Thoracic aorta (tissue), 2 donors: ENCODE data around the gene MCTP2. TPM values are rescaled to one million over a fixed set of nuclear protein-coding genes. Genes with fewer than 3 reads are reported as not detected.

Experiments used
- ATAC-seq: fragments of 150-250 bp; one replicate; pipeline ENCODE4 v1.8.0; 2017; ENCODE audit warnings: low read depth; ENCODE audit not compliant: insufficient number of reproducible peaks, low FRiP score
- DNase-seq: peaks from one replicate; pipeline ENCODE4 v3.0.0-alpha.2; 2020; ENCODE audit warnings: low spot score
- H3K27ac ChIP-seq, 2 donors: fragments of 200-600 bp; sonication (generic); 1 replicate in 1 of 2; 2 replicates in 1 of 2; pipeline ENCODE4 v1.5.1; 2016; ENCODE audit warnings: mild to moderate bottlenecking in 2 of 2, moderate library complexity in 2 of 2
- H3K27me3 ChIP-seq: fragments of 200-600 bp; sonication (generic); replicated peaks from 2 replicates; pipeline ENCODE4 v1.6.0; 2016; ENCODE audit warnings: mild to moderate bottlenecking; ENCODE audit not compliant: insufficient read depth
- H3K36me3 ChIP-seq: fragments of 200-600 bp; sonication (generic); one replicate; pipeline ENCODE4 v1.5.1; 2016
- H3K4me1 ChIP-seq, 2 donors: fragments of 200-600 bp; sonication (generic); 1 replicate in 1 of 2; 2 replicates in 1 of 2; pipeline versions ENCODE4 v1.5.1 to v1.6.0; 2016; ENCODE audit warnings: low read depth in 2 of 2, mild to moderate bottlenecking in 1 of 2; ENCODE audit not compliant: control insufficient read depth in 1 of 2
- H3K4me3 ChIP-seq: fragments of 200-600 bp; sonication (generic); 2 replicates; pipeline ENCODE4 v1.5.1; 2016; ENCODE audit warnings: mild to moderate bottlenecking
- H3K9me3 ChIP-seq: fragments of 200-600 bp; sonication (generic); 2 replicates; pipeline ENCODE4 v1.5.1; 2016
- CTCF ChIP-seq: fragments of 200-600 bp; sonication (generic); IDR thresholded peaks from one replicate; pipeline ENCODE4 v1.5.1; 2019; ENCODE audit warnings: antibody characterized with exemption
- total RNA-seq, 2 donors: library from RNA; depleted of rRNA; stranded (reverse); fragments of >200 nt; gene quantifications; one replicate each; pipeline versions ENCODE4 v1.1.0 to v1.2.3, GENCODE V29; 2016

The MCTP2 gene
- total RNA-seq, 2 donors from 2014 or later = 15.7 to 16.6 TPM

- no peak overlapping the region for H3K27ac ChIP-seq
- H3K27me3 ChIP-seq = no peaks in the 10 kb centered on the region
- no peak for DNase-seq
- no peak overlapping the region for H3K4me3 ChIP-seq
- H3K9me3 ChIP-seq = no peaks in the 10 kb centered on the region
- H3K4me1 ChIP-seq = no peaks in the 10 kb centered on the region
- H3K36me3 ChIP-seq = no peaks in the 10 kb centered on the region
- no peak for TF ChIP-seq CTCF
- no peak for ATAC-seq
Observed at GRCh38 chr15:94397337-94397736, 166.0 kb downstream of the MCTP2 start.

GRCh38 chr15:94398001-94398400 lies 166.6 kb downstream of the MCTP2 start:
- no peaks in the 10 kb centered on the region for H3K27me3 ChIP-seq
- H3K9me3 ChIP-seq = no peaks in the 10 kb centered on the region
- H3K27ac ChIP-seq = no peak overlapping the region
- ATAC-seq = no peak
- no peak for DNase-seq
- TF ChIP-seq CTCF = no peak
- H3K4me3 ChIP-seq = no peak overlapping the region
- no peaks in the 10 kb centered on the region for H3K4me1 ChIP-seq
- H3K36me3 ChIP-seq = no peaks in the 10 kb centered on the region

- no peak for TF ChIP-seq CTCF
- H3K4me3 ChIP-seq = no peak overlapping the region
- no peaks in the 10 kb centered on the region for H3K27me3 ChIP-seq
- H3K9me3 ChIP-seq = no peaks in the 10 kb centered on the region
- DNase-seq (no peak), ATAC-seq (no peak)
- H3K36me3 ChIP-seq = no peaks in the 10 kb centered on the region
- H3K4me1 ChIP-seq = no peaks in the 10 kb centered on the region
- H3K27ac ChIP-seq = no peak overlapping the region
Observed at GRCh38 chr15:94400526-94401298, 169.4 kb downstream of the MCTP2 start.

- Histone ChIP-seq H3K9me3 (no peaks in the 10 kb centered on the region), H3K4me1 (no peaks in the 10 kb centered on the region), H3K27ac (no peak overlapping the region), H3K36me3 (no peaks in the 10 kb centered on the region), H3K4me3 (no peak overlapping the region), H3K27me3 (no peaks in the 10 kb centered on the region)
- TF ChIP-seq CTCF = no peak
- no peak for DNase-seq
- ATAC-seq = no peak
Observed at GRCh38 chr15:94403331-94403730, 172.0 kb downstream of the MCTP2 start.

- TF ChIP-seq CTCF = no peak
- no peaks in the 10 kb centered on the region for H3K27me3 ChIP-seq
- no peaks in the 10 kb centered on the region for H3K9me3 ChIP-seq
- no peak overlapping the region for H3K27ac ChIP-seq
- DNase-seq (no peak), ATAC-seq (no peak)
- no peak overlapping the region for H3K4me3 ChIP-seq
- no peaks in the 10 kb centered on the region for H3K36me3 ChIP-seq
- H3K4me1 ChIP-seq = no peaks in the 10 kb centered on the region
Observed at GRCh38 chr15:94404733-94405283, 173.4 kb downstream of the MCTP2 start.
